Fibroblast of the aortic adventitia (primary cell): ENCODE results near the gene TEN1. TPM values are rescaled to one million over a fixed set of nuclear protein-coding genes. Genes with fewer than 3 reads are reported as not detected.

Experiments used
- DNase-seq: peaks from one replicate; pipeline ENCODE4 v3.0.0-alpha.2; 2010; ENCODE audit warnings: low read depth
- H3K4me3 ChIP-seq: 2 replicates; pipeline ENCODE4 v1.5.1; 2011; ENCODE audit warnings: low read depth, mild to moderate bottlenecking, control low read depth, low read length, moderate library complexity
- CTCF ChIP-seq: IDR thresholded peaks from 2 replicates; pipeline ENCODE4 v1.5.1; 2011; ENCODE audit warnings: mild to moderate bottlenecking, low read length, control low read depth, inconsistent platforms; ENCODE audit not compliant: insufficient read depth
- total RNA-seq: library from RNA; depleted of rRNA; stranded (reverse); fragments of >200 nt; gene quantifications from 2 replicates; pipeline ENCODE4 v1.2.3, GENCODE V29; 2012; ENCODE audit warnings: low replicate concordance

Gene TEN1
- total RNA-seq, 1 donor, result 16.0 TPM

- no peak for DNase-seq
- TF ChIP-seq CTCF, result no peak
- peak overlapping the region; percentile 4 for H3K4me3 ChIP-seq
These were observed 3.3 kb upstream of the TEN1 start for GRCh38 chr17:75975757-75976174.

GRCh38 chr17:75976175-75976848 lies 2.7 kb upstream of the TEN1 start:
- H3K4me3 ChIP-seq, result peak overlapping the region; percentile 32
- no peak for TF ChIP-seq CTCF
- DNase-seq, result peak; percentile 37

DNA sequence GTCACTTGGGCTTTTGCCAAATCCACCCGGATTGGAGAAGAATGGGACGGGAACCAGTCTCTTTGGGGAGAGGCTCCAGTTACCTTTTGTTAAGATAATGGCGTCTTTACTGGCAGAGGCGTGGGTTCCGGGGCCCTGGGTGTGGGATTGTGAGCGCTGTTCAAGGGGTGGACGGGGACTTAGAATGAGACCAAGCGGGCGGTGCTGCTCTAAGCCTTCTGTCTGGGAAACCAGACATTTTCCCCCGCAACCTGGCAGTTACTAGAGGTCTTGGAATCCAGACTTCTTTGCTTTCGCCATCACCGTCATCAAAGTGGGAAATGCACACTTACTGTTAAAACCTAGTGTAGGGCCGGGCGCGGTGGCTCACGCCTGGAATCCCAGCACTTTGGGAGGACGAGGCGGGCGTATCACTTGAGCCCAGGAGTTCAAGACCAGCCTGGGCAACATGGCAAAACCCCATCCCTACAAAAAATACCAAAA lies 706 bp downstream of the TEN1 start:
- TF ChIP-seq CTCF, result no peak

GRCh38 chr17:75980188-75981018 lies 1.4 kb downstream of the TEN1 start:
- no peak for DNase-seq
- no peak for TF ChIP-seq CTCF
- peak overlapping the region; percentile 93 for H3K4me3 ChIP-seq

More for the DNA sequence above, 706 bp downstream of the TEN1 start:
- peak overlapping the region; percentile 93 for H3K4me3 ChIP-seq
- peak; percentile 89 for DNase-seq

- no peak for TF ChIP-seq CTCF
- H3K4me3 ChIP-seq, result no peak overlapping the region
- peak; percentile 46 for DNase-seq
These were observed 2.1 kb downstream of the TEN1 start for GRCh38 chr17:75981019-75981615.

GRCh38 chr17:75983501-75984181 lies 4.6 kb downstream of the TEN1 start:
- peak; percentile 47 for DNase-seq

More at GRCh38 chr17:75983501-75984181, 4.6 kb downstream of the TEN1 start:
- TF ChIP-seq CTCF, result no peak
- H3K4me3 ChIP-seq, result no peak overlapping the region
